Smooth muscle cell (in vitro differentiated cells): Measurements from ENCODE around the gene PCK2. TPM values are rescaled to one million over a fixed set of nuclear protein-coding genes. Genes with fewer than 3 reads are reported as not detected.

Source experiments
- DNase-seq: peaks from one replicate; lab custom pipeline; 2025; ENCODE audit not compliant: unreplicated experiment; lab: John Stamatoyannopoulos, UW
- H2AFZ ChIP-seq: fragments of 200-600 bp; sonication (generic); 2 replicates; pipeline ENCODE4 v1.6.0; 2016; ENCODE audit warnings: antibody characterized with exemption, low read depth, mild to moderate bottlenecking
- H3F3A ChIP-seq: fragments of 200-600 bp; sonication (generic); 2 replicates; pipeline ENCODE4 v1.6.0; 2017; ENCODE audit warnings: antibody characterized with exemption, low read depth
- H3K27ac ChIP-seq: fragments of 200-600 bp; sonication (generic); 2 replicates; pipeline ENCODE4 v1.5.1; 2016; ENCODE audit warnings: low read depth, mild to moderate bottlenecking
- H3K27me3 ChIP-seq: fragments of 200-600 bp; sonication (generic); 2 replicates; pipeline ENCODE4 v1.6.1; 2016; ENCODE audit warnings: low read depth, mild to moderate bottlenecking
- H3K36me3 ChIP-seq: fragments of 200-600 bp; sonication (generic); 2 replicates; pipeline ENCODE4 v1.5.1; 2016; ENCODE audit warnings: low read depth
- H3K4me1 ChIP-seq: fragments of 200-600 bp; sonication (generic); 2 replicates; pipeline ENCODE4 v1.5.1; 2016; ENCODE audit warnings: low read depth
- H3K4me2 ChIP-seq: fragments of 200-600 bp; sonication (generic); 2 replicates; pipeline ENCODE4 v1.6.0; 2016; ENCODE audit warnings: mild to moderate bottlenecking
- H3K4me3 ChIP-seq: fragments of 200-600 bp; sonication (generic); 2 replicates; pipeline ENCODE4 v1.5.1; 2016; ENCODE audit warnings: mild to moderate bottlenecking
- H3K79me2 ChIP-seq: fragments of 200-600 bp; sonication (generic); 2 replicates; pipeline ENCODE4 v1.6.0; 2016; ENCODE audit warnings: low read depth, mild to moderate bottlenecking
- H3K9ac ChIP-seq: fragments of 200-600 bp; sonication (generic); 2 replicates; pipeline ENCODE4 v1.6.0; 2016; ENCODE audit warnings: low read depth
- H3K9me3 ChIP-seq: fragments of 200-600 bp; sonication (generic); replicated peaks from 2 replicates; pipeline ENCODE4 v1.5.1; 2016; ENCODE audit warnings: low read depth
- H4K20me1 ChIP-seq: fragments of 200-600 bp; sonication (generic); 2 replicates; pipeline ENCODE4 v1.6.0; 2016; ENCODE audit warnings: low read depth
- WGBS: methylation state at CpG from one replicate; pipeline ENCODE4 v1.1.7; 2016; ENCODE audit warnings: low lambda C conversion rate; 5-methylcytosine and 5-hydroxymethylcytosine counted together
- polyA plus RNA-seq: library from polyadenylated mRNA; unstranded; fragments of >200 nt; fragmentation: Nextera tagmentation; extraction: Ambion mirVana; gene quantifications from 2 replicates; pipeline ENCODE4 v1.2.1, GENCODE V29; 2016
- total RNA-seq: library from RNA; depleted of rRNA; stranded (reverse); fragments of >200 nt; gene quantifications from 2 replicates; pipeline ENCODE4 v1.2.3, GENCODE V29; 2014
- TF ChIP-seq, protein P1 (sequence below): fragments of 200-600 bp; sonication (generic); IDR thresholded peaks from 2 replicates; pipeline ENCODE4 v1.5.1; 2017; ENCODE audit warnings: borderline replicate concordance, mild to moderate bottlenecking, antibody characterized with exemption; ENCODE audit not compliant: insufficient read depth, poor library complexity, severe bottlenecking

PCK2 gene
- total and polyA plus RNA-seq, 2 experiments from 2014 or later: 21.5 to 40.4 TPM

DNA sequence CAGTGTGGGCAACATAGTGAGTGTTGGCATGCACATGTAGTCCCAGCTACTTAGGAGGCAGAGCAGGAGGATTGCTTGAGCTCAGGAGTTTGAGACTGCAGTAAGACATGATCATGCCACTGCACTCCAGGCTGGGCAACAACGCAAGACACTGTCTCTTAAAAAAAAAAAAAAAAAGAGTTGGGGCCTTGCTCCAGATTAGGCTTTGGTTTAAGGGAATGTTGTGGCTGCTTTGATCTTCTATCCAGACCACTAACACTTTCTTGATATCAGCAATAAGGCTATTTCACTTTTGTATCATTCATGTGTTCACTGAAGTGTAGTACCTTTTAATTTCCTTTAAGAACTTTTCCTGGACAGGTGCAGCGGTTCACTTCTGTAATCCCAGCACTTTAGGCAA lies 33.6 kb downstream of the PCK2 start:
- no peaks in the 10 kb centered on the region for H3K4me1 ChIP-seq
- 76% methylated on average over 2 of the region's 2 CpGs for WGBS

DNA sequence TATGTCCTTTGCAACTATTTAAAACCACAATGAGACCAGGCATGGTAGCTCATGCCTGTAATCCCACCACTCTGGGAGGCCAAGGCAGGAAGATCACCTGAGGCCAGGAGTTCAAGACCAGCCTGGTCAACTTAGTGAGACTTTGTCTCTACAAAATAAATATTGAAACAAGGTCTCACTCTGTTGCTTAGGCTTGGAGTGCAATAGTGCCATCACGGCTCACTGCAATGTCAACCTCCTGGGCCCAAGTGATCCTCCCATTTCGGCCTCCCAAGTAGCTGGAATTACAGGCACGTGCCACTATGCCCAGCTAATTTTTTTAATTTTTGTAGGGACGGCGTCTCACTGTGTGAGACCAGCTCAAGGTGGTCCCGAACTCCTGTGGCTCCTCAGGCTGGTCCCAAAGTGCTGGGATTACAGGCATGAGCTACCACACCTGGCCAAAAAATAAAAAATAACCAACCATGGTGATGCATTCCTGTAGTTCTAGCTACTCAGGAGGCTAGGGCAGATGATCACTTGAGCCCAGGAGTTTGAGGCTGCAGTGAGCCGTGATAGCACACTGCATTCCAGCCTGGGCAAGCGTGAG lies 35.4 kb downstream of the PCK2 start:
- Histone ChIP-seq H3K9me3 (no peaks in the 10 kb centered on the region), H3F3A (no peaks in the 10 kb centered on the region), H3K36me3 (no peaks in the 10 kb centered on the region), H2AFZ (no peak overlapping the region), H3K9ac (no peak overlapping the region), H3K4me1 (no peaks in the 10 kb centered on the region), H4K20me1 (no peaks in the 10 kb centered on the region), H3K4me3 (no peak overlapping the region), H3K27me3 (no peaks in the 10 kb centered on the region), H3K27ac (no peak overlapping the region), H3K4me2 (no peak overlapping the region), H3K79me2 (no peaks in the 10 kb centered on the region)
- WGBS: 88% methylated on average over 8 of the region's 8 CpGs
- TF ChIP-seq, protein P1, sequence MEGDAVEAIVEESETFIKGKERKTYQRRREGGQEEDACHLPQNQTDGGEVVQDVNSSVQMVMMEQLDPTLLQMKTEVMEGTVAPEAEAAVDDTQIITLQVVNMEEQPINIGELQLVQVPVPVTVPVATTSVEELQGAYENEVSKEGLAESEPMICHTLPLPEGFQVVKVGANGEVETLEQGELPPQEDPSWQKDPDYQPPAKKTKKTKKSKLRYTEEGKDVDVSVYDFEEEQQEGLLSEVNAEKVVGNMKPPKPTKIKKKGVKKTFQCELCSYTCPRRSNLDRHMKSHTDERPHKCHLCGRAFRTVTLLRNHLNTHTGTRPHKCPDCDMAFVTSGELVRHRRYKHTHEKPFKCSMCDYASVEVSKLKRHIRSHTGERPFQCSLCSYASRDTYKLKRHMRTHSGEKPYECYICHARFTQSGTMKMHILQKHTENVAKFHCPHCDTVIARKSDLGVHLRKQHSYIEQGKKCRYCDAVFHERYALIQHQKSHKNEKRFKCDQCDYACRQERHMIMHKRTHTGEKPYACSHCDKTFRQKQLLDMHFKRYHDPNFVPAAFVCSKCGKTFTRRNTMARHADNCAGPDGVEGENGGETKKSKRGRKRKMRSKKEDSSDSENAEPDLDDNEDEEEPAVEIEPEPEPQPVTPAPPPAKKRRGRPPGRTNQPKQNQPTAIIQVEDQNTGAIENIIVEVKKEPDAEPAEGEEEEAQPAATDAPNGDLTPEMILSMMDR: no peak
- no peak for DNase-seq

More for the DNA sequence above, 33.6 kb downstream of the PCK2 start:
- DNase-seq: no peak
- Histone ChIP-seq H3K27me3 (no peaks in the 10 kb centered on the region), H3K9me3 (no peaks in the 10 kb centered on the region), H3K4me3 (no peak overlapping the region), H3K9ac (no peak overlapping the region), H3F3A (no peaks in the 10 kb centered on the region), H3K27ac (no peak overlapping the region), H3K36me3 (no peaks in the 10 kb centered on the region), H3K79me2 (no peaks in the 10 kb centered on the region), H2AFZ (no peak overlapping the region), H4K20me1 (no peaks in the 10 kb centered on the region), H3K4me2 (no peak overlapping the region)
- TF ChIP-seq, protein P1: no peak

DNA sequence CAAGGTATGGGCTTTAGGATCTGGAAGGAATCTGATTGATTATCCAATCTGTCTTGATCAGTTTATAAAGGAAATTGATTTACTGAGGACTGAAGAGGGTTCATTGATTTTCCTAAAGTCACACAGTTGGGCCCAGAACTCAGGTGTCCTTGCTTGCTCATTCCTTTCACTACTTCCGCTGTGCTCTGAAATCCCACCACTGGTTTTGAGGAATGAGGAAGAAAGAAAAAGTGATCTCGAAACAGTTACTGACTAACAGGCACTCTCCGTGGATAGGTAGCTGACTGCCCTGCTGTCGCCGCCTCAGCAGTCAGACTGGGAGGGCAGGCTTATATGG lies 36.2 kb downstream of the PCK2 start, which contains the start of gene FITM1:
Gene FITM1, plus strand, starts transcription at position 280 of the 337 bp plus-strand sequence. CDS start 905 bp downstream, outside the sequence.
- no peak within 1 kb of the TSS for H3K9ac ChIP-seq
- no peaks in the 10 kb centered on the region for H3K9me3 ChIP-seq
- TF ChIP-seq, protein P1: no peak
- H3K27me3 ChIP-seq: no peaks in the 10 kb centered on the region
- peaks cover 2% of the 10 kb centered on the region for H3K4me1 ChIP-seq
- H2AFZ ChIP-seq: no peak within 1 kb of the TSS
- H3K27ac ChIP-seq: no peak within 1 kb of the TSS
- no peak for DNase-seq
- WGBS: 84% methylated on average over 5 of the region's 5 CpGs
- H3K4me2 ChIP-seq: no peak within 1 kb of the TSS
- no peaks in the 10 kb centered on the region for H3K36me3 ChIP-seq
- H3K79me2 ChIP-seq: no peaks in the 10 kb centered on the region
- no peaks in the 10 kb centered on the region for H4K20me1 ChIP-seq
- H3F3A ChIP-seq: no peaks in the 10 kb centered on the region
- H3K4me3 ChIP-seq: no peak within 1 kb of the TSS
